Epidermal melanocyte (primary cell): ENCODE measurements around the gene CHRNA4.
"Not testable (repeated sequence)": the region's sequence is repeated elsewhere in the genome, so short reads cannot be mapped to it uniquely, and the experiment has no call there.

Experiments used
- DNase-seq: peaks from one replicate; pipeline ENCODE4 v3.0.0; 2011; ENCODE audit warnings: low spot score; ENCODE audit not compliant: insufficient read length

The CHRNA4 gene

GRCh38 chr20:63335060-63335459 is 26.1 kb downstream of the CHRNA4 start:
- DNase-seq, result not testable (repeated sequence)

GRCh38 chr20:63334356-63334755 is 26.8 kb downstream of the CHRNA4 start:
- no peak for DNase-seq

- no peak for DNase-seq
These were observed 27.8 kb downstream of the CHRNA4 start for GRCh38 chr20:63333241-63333836.

- DNase-seq, result no peak
These were observed 28.5 kb downstream of the CHRNA4 start for GRCh38 chr20:63332488-63333240.

GRCh38 chr20:63331741-63332400 is 29.3 kb downstream of the CHRNA4 start:
- no peak for DNase-seq

- no peak for DNase-seq
These were observed 30.2 kb downstream of the CHRNA4 start for GRCh38 chr20:63330940-63331339.

GRCh38 chr20:63330084-63330760 is 30.9 kb downstream of the CHRNA4 start:
- DNase-seq, result no peak

GRCh38 chr20:63329331-63330083 is 31.6 kb downstream of the CHRNA4 start:
- DNase-seq, result no peak

GRCh38 chr20:63328718-63329275 is 32.4 kb downstream of the CHRNA4 start:
- no peak for DNase-seq

- DNase-seq, result no peak
These were observed 33.0 kb downstream of the CHRNA4 start for GRCh38 chr20:63328026-63328700.

GRCh38 chr20:63327231-63327745 is 33.9 kb downstream of the CHRNA4 start:
- DNase-seq, result no peak

GRCh38 chr20:63326314-63327230 is 34.6 kb downstream of the CHRNA4 start:
- no peak for DNase-seq

- no peak for DNase-seq
These were observed 35.4 kb downstream of the CHRNA4 start for GRCh38 chr20:63325554-63326313.

GRCh38 chr20:63325021-63325471 is 36.1 kb downstream of the CHRNA4 start:
- no peak for DNase-seq

- DNase-seq, result no peak
These were observed 37.7 kb downstream of the CHRNA4 start for GRCh38 chr20:63323357-63323981.

GRCh38 chr20:63322933-63323273 is 38.2 kb downstream of the CHRNA4 start:
- DNase-seq, result no peak

GRCh38 chr20:63322146-63322932 is 38.8 kb downstream of the CHRNA4 start:
- DNase-seq, result no peak
